Astrocyte (in vitro differentiated cells and primary cell): ENCODE data around the gene SPPL2B. TPM values are rescaled to one million over a fixed set of nuclear protein-coding genes. Genes with fewer than 3 reads are reported as not detected.
A peak's percentile ranks its signal among the peaks of the same experiment; 100 is the strongest.

Source experiments
- DNase-seq: peaks from one replicate; pipeline ENCODE4 v3.0.0-alpha.2; 2010; ENCODE audit warnings: low read depth
- FAIRE-seq: peaks from 2 replicates; lab custom pipeline; 2011; peaks lifted over from hg19 to GRCh38; lab: Jason Lieb, UNC
- H2AFZ ChIP-seq: 2 replicates; pipeline ENCODE4 v1.6.0; 2012; ENCODE audit warnings: low read depth, low read length, inconsistent platforms
- H3K27ac ChIP-seq: 2 replicates; pipeline ENCODE4 v1.5.1; 2011; ENCODE audit warnings: low read depth, low read length, inconsistent platforms
- H3K27me3 ChIP-seq: 2 replicates; pipeline ENCODE4 v1.6.0; 2011; ENCODE audit warnings: low read length, inconsistent platforms; ENCODE audit not compliant: insufficient read depth
- H3K36me3 ChIP-seq: 2 replicates; pipeline ENCODE4 v1.5.1; 2011; ENCODE audit warnings: low read length, inconsistent platforms; ENCODE audit not compliant: insufficient read depth
- H3K4me1 ChIP-seq: 2 replicates; pipeline ENCODE4 v1.5.1; 2011; ENCODE audit warnings: low read length, inconsistent platforms; ENCODE audit not compliant: insufficient read depth
- H3K4me2 ChIP-seq: 2 replicates; pipeline ENCODE4 v1.6.0; 2012; ENCODE audit warnings: low read length, inconsistent platforms
- H3K4me3 ChIP-seq: 2 replicates; pipeline ENCODE4 v1.5.1; 2011; ENCODE audit warnings: low read depth, mild to moderate bottlenecking, low read length, inconsistent platforms; ENCODE audit not compliant: insufficient read depth
- H3K79me2 ChIP-seq: 2 replicates; pipeline ENCODE4 v1.6.0; 2012; ENCODE audit warnings: mild to moderate bottlenecking, low read length, inconsistent platforms; ENCODE audit not compliant: insufficient read depth
- H3K9ac ChIP-seq: 2 replicates; pipeline ENCODE4 v1.6.0; 2012; ENCODE audit warnings: mild to moderate bottlenecking, low read length, inconsistent platforms
- H3K9me3 ChIP-seq: 2 replicates; pipeline ENCODE4 v1.5.1; 2012; ENCODE audit warnings: low read depth, mild to moderate bottlenecking, low read length, inconsistent platforms; ENCODE audit not compliant: insufficient read depth
- H4K20me1 ChIP-seq: 2 replicates; pipeline ENCODE4 v1.6.0; 2012; ENCODE audit warnings: low read length, inconsistent platforms; ENCODE audit not compliant: insufficient read depth
- H3K27ac Mint-ChIP-seq: one replicate; pipeline ENCODE4 v1.8.0; 2021; ENCODE audit warnings: mild to moderate bottlenecking, mixed read lengths; ENCODE audit not compliant: unreplicated experiment
- H3K27me3 Mint-ChIP-seq: one replicate; pipeline ENCODE4 v1.8.0; 2021; ENCODE audit warnings: low read depth, mixed read lengths; ENCODE audit not compliant: unreplicated experiment
- H3K36me3 Mint-ChIP-seq: one replicate; pipeline ENCODE4 v1.8.0; 2021; ENCODE audit warnings: low read depth, mixed read lengths; ENCODE audit not compliant: unreplicated experiment
- H3K4me1 Mint-ChIP-seq: one replicate; pipeline ENCODE4 v1.8.0; 2021; ENCODE audit warnings: low read depth, mixed read lengths; ENCODE audit not compliant: unreplicated experiment
- H3K4me3 Mint-ChIP-seq: one replicate; pipeline ENCODE4 v1.8.0; 2021; ENCODE audit warnings: mild to moderate bottlenecking, moderate library complexity, mixed read lengths; ENCODE audit not compliant: unreplicated experiment
- H3K9me3 Mint-ChIP-seq: one replicate; pipeline ENCODE4 v1.8.0; 2021; ENCODE audit warnings: mild to moderate bottlenecking, mixed read lengths; ENCODE audit not compliant: unreplicated experiment
- CTCF ChIP-seq: IDR thresholded peaks from 2 replicates; pipeline ENCODE4 v1.5.1; 2011; ENCODE audit warnings: low read depth, mild to moderate bottlenecking, inconsistent platforms, low read length, moderate library complexity; ENCODE audit not compliant: insufficient read depth
- EZH2 ChIP-seq: IDR thresholded peaks from 2 replicates; pipeline ENCODE4 v1.6.1; 2012; ENCODE audit warnings: mild to moderate bottlenecking, low read length, inconsistent platforms; ENCODE audit not compliant: insufficient read depth
- total RNA-seq: library from RNA; stranded (reverse); gene quantifications from 2 replicates; pipeline ENCODE4 v1.2.1, GENCODE V29; 2021

Gene SPPL2B
- total RNA-seq, 1 donor from 2014 or later = 55.4 TPM

- no peak for FAIRE-seq
- H3K27ac Mint-ChIP-seq = peak overlapping the region; percentile 77
Measured at GRCh38 chr19:2330255-2330631, 1.8 kb downstream of the SPPL2B start.

GRCh38 chr19:2330632-2331284, 2.3 kb downstream of the SPPL2B start:
- H3K27me3 Mint-ChIP-seq = no peaks in the 10 kb centered on the region
- no peaks in the 10 kb centered on the region for H3K36me3 ChIP-seq
- H3K27ac ChIP-seq = no peak overlapping the region
- DNase-seq (no peak), FAIRE-seq (no peak)
- no peak for TF ChIP-seq EZH2
- no peak for TF ChIP-seq CTCF
- H3K36me3 Mint-ChIP-seq = peaks cover 3% of the 10 kb centered on the region
- peak overlapping the region; percentile 17 for H3K9ac ChIP-seq
- H3K27me3 ChIP-seq = no peaks in the 10 kb centered on the region
- peak overlapping the region; percentile 77 for H3K27ac Mint-ChIP-seq
- H2AFZ ChIP-seq = no peak overlapping the region
- peak overlapping the region; percentile 72 for H3K4me3 Mint-ChIP-seq
- no peaks in the 10 kb centered on the region for H3K9me3 Mint-ChIP-seq
- H3K9me3 ChIP-seq = no peaks in the 10 kb centered on the region
- no peak overlapping the region for H3K4me3 ChIP-seq
- no peak overlapping the region for H3K4me2 ChIP-seq
- peaks cover 69% of the 10 kb centered on the region for H4K20me1 ChIP-seq
- H3K4me1 ChIP-seq = peaks cover 15% of the 10 kb centered on the region
- peaks cover 88% of the 10 kb centered on the region for H3K79me2 ChIP-seq
- H3K4me1 Mint-ChIP-seq = peaks cover 27% of the 10 kb centered on the region

More at GRCh38 chr19:2330255-2330631, 1.8 kb downstream of the SPPL2B start:
- Mint-ChIP-seq H3K27me3 (no peaks in the 10 kb centered on the region), H3K9me3 (no peaks in the 10 kb centered on the region), H3K36me3 (peaks cover 3% of the 10 kb centered on the region), H3K4me1 (peaks cover 27% of the 10 kb centered on the region), H3K4me3 (peak overlapping the region; percentile 72)
- no peaks in the 10 kb centered on the region for H3K9me3 ChIP-seq
- peaks cover 89% of the 10 kb centered on the region for H3K79me2 ChIP-seq
- DNase-seq = no peak
- no peak overlapping the region for H3K27ac ChIP-seq
- H3K27me3 ChIP-seq = no peaks in the 10 kb centered on the region
- H2AFZ ChIP-seq = no peak overlapping the region
- TF ChIP-seq EZH2 (no peak), CTCF (no peak)
- H3K36me3 ChIP-seq = no peaks in the 10 kb centered on the region
- peaks cover 69% of the 10 kb centered on the region for H4K20me1 ChIP-seq
- no peak overlapping the region for H3K9ac ChIP-seq
- H3K4me3 ChIP-seq = no peak overlapping the region
- H3K4me2 ChIP-seq = no peak overlapping the region
- H3K4me1 ChIP-seq = peaks cover 15% of the 10 kb centered on the region

DNA sequence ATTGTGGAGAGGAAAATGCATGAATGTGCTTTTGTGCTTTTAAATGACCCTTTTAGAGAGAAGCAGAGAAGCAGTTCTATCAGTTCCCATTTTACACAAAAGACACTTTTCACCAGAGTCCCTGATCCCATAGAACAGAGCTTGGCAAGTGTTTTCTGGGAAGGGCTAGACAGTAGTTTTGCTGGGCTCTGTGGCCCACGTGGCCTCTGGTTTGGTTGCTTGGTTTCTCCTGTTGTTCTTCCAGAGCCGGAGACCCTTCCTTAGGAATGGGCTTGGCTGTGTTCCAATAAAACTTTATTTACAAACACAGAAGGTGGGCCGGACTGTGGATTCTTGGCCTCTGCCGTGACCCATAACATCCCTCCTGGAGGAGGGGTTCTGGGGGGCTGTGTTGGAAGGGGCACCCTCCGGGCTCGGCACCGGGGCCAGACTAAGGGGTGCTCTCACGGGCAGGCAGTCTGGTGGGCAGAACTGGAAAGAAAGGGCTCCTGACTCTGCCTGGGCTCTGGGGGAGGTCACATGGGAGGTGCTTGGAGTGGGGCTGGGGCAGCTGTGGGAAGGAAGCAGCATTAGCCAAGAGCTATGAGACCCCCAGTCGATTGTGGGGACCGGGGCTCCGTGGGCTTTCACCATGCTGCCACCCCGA, 3.2 kb downstream of the SPPL2B start:
- no peak overlapping the region for H3K27ac Mint-ChIP-seq
- H3K4me3 ChIP-seq = no peak overlapping the region
- H3K27me3 Mint-ChIP-seq = no peaks in the 10 kb centered on the region
- H3K27ac ChIP-seq = no peak overlapping the region
- no peaks in the 10 kb centered on the region for H3K9me3 ChIP-seq
- H3K79me2 ChIP-seq = peaks cover 88% of the 10 kb centered on the region
- H2AFZ ChIP-seq = no peak overlapping the region
- H3K36me3 ChIP-seq = no peaks in the 10 kb centered on the region
- H3K4me1 Mint-ChIP-seq = peaks cover 24% of the 10 kb centered on the region
- no peak overlapping the region for H3K4me3 Mint-ChIP-seq
- no peak for DNase-seq
- TF ChIP-seq EZH2 (no peak), CTCF (no peak)
- no peaks in the 10 kb centered on the region for H3K36me3 Mint-ChIP-seq
- peaks cover 15% of the 10 kb centered on the region for H3K4me1 ChIP-seq
- FAIRE-seq = no peak
- no peaks in the 10 kb centered on the region for H3K9me3 Mint-ChIP-seq
- H3K27me3 ChIP-seq = no peaks in the 10 kb centered on the region
- peaks cover 73% of the 10 kb centered on the region for H4K20me1 ChIP-seq
- no peak overlapping the region for H3K4me2 ChIP-seq
- no peak overlapping the region for H3K9ac ChIP-seq
